CD4-positive, alpha-beta T cell treated with Interferon gamma for 1 hour (primary cell): ENCODE measurements around the gene DPYSL5.
A peak's percentile ranks its signal among the peaks of the same experiment; 100 is the strongest.

Experiments used
- DNase-seq: peaks from one replicate; pipeline ENCODE4 v3.0.0-alpha.2; 2020

The DPYSL5 gene

GRCh38 chr2:26934985-26935384 lies 87.1 kb downstream of the DPYSL5 start:
- no peak for DNase-seq

DNA sequence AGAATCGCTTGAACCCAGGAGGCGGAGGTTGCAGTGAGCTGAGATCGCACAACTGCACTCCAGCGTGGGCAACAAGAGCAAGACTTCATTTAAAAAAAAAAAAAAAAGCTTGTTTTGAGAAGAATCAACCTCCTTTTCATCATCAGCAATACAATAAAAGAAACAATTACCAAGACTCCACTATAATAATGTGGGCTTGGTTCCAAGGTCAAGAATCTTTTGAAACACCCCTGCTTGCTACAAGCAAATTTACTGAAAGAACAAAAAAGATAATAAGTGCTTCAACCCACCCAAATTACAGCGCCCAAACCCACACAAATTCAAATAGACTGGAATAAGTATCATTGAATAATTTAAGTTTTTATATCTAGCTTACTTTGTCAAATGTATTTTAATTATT lies 88.9 kb downstream of the DPYSL5 start:
- DNase-seq = no peak

DNA sequence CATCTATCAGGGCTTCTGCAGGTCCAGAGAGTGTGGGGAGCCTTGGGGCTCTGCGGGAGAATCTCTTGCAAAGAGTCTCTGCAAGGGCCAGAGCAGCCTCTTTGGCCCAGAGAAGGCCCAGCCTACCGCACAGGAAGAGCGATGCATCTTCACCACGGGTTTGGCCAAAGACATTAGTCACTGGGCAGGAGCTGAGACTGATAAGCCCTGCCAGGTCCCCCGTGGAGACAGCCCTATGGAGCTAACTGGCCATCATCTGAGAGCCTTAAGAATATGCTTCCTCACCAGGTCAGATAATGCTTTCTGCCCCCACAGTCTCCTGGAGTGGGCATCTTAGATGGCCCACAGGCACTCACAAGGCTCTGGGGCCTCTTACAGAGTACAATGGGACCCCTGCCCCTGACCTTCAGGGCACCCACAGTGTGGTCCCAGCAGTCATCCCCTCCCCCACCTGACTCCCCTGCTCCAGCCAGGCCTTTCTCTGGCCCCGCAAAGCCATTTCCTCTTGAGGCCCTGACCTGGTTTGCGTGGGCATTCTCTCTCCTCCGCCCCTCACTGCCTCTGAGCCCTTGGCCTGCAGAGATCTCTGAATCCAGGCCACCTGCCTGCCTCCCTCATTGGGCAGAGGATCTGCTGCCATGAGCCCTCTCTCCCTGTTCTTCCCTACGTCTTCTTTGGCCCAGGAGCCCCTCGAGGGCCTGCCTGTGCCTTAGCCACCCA lies 90.6 kb downstream of the DPYSL5 start:
- DNase-seq = no peak

GRCh38 chr2:26940001-26940400 lies 92.1 kb downstream of the DPYSL5 start:
- no peak for DNase-seq

DNA sequence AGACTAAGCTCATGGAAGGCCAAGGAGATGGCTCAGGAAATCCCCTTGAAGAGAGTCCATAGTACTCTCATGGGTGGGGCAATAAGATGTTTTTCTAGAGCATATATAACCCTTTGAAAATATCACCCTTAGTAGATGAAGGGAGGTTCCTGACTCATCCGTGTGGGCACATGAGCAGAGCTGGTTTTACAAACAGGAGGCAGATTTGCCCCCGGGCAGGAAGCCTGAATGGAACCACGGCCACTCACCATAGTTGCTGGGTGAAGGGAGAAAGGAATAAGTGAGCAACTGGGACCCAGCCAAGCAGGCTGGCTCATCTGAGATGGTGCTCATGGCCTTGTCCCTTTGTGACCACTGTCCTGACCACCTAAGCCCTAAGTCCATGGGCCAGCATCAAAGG lies 93.6 kb downstream of the DPYSL5 start:
- no peak for DNase-seq

DNA sequence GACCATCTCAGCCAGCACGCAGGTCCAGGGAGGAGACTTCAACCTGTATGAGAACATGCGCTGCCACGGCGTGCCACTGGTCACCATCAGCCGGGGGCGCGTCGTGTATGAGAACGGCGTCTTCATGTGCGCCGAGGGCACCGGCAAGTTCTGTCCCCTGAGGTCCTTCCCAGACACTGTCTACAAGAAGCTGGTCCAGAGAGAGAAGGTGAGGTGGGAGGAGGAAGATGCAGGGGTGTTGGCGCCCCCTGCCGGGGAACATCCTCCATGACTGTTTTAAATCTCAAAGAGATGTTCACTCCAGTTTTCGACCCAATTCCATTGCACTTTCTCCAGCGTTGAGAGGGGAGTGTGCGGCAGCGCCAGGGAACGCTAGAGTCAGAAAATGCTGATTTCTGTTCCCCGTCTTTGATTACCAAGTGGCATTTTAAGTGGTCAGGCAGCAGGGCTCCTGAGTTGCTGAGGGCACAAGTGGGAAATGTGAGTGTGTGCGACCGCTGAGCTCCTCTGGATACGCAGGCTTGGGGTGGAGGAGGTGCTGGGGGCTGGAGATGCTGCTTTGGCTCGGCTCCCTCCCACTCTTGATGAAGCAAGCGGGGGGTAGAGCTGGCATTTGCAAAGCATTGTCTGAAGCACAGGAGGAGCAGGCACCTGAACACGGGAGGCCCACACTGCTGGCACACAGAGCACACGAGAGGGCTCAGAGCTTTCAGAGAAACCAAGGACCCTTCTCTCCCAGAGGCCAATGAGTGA lies 94.8 kb downstream of the DPYSL5 start:
- peak; percentile 41 for DNase-seq

- DNase-seq = no peak
These were observed 98.2 kb downstream of the DPYSL5 start for GRCh38 chr2:26945991-26946750.

DNA sequence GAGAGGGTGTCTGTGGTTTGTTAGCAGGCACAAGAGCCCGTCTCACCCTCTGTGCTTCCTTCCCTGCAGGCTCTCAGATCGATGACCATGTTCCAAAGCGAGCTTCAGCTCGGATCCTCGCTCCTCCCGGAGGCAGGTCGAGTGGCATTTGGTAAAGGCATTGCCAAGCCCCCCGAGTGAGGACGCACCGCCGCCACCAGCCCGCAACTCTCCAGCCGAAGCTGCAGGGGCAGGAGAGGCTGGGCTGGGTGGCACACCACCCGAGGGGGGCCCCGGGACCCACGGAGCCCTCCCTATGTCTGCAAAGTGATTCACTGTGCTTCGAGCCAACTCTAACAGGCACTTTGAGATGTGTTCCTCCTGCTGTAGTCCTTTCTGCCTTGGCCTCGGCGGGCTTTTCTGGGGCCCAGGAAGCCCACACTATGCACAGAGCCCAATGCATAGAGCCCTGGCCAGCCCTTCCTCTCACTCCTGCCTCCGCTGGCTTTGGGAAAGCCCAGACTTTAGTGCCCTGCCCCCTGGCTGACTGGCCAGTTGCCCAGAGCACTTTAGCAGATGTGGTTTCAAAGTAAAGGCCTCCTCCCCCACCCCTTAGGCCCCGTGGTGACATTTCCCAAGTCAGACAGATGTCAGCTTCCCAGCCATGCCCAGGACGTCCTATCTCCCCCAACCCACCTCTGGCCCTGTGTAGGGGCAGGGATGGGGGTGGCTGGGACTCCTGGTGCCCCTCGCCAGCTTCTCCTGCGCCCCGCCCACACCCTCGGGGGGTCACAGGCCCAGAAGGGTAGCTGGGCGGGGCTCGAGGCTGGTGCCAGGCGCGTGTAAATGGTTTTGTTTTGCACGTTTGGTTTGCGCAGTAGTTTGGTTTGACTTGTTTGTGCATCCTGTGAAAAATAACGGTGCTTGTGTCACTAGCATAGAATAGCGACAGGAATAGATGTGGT lies 99.2 kb downstream of the DPYSL5 start:
- no peak for DNase-seq

- no peak for DNase-seq
These were observed 100.9 kb downstream of the DPYSL5 start for GRCh38 chr2:26948800-26949199.

DNA sequence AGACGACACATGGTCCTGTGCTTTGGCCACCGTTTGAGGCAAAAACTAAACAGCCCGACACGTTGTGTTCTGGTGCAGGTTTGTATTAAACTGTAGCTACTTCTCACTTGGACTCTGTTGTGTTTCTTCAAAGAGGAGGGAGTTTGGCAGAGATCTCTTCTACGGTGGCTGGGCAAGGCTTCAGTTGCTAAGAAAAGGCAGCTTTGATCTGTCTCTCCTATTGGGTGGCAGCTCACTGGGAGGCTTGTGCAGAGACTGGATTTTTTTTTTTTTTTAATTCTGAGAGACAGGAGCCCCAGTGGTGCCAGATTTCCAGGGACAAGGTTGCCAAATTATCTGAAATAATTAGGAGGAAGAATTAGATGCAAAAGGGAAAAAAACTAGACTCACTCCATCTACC lies 102.3 kb downstream of the DPYSL5 start:
- no peak for DNase-seq

- DNase-seq = no peak
These were observed 103.3 kb downstream of the DPYSL5 start for GRCh38 chr2:26951236-26951635.

- no peak for DNase-seq
These were observed 104.4 kb downstream of the DPYSL5 start for GRCh38 chr2:26952374-26952773.

DNA sequence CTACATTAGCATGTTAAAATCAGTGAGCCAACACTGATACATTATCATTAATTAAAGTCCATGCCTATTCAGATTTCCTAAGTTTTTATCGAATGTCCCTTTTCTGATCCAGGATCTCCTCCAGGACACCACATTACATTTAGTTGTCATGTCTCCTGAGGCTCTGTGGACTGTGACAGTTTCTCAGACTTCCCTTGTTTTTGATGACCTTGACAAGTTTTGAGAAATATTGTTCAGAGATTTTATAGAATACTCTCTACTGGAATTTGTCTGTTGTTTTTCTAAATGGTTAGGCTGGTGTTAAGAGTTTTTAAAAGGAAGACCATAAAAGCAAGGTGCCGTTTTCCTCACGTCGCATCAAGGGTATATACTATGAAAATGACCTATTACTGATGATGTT lies 106.2 kb downstream of the DPYSL5 start:
- no peak for DNase-seq

DNA sequence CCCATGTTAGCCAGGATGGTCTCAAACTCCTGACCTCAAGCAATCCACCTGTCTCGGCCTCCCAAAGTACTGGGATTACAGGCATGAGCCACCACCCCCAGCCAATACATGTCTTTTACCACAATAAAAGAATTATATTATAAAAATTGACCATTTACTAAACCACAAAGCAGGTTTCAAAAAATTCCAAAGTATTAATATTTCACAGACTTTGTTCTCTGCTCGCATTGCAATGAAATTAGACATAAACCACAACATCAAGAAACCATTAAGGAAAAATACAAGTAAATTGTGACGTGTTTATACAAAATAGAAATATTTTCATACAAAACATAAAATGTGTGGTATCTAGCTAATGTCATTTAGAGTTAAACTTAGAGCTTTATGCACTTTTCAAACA lies 109.1 kb downstream of the DPYSL5 start:
- DNase-seq = no peak

- DNase-seq = no peak
These were observed 109.6 kb downstream of the DPYSL5 start for GRCh38 chr2:26957534-26957933.

DNA sequence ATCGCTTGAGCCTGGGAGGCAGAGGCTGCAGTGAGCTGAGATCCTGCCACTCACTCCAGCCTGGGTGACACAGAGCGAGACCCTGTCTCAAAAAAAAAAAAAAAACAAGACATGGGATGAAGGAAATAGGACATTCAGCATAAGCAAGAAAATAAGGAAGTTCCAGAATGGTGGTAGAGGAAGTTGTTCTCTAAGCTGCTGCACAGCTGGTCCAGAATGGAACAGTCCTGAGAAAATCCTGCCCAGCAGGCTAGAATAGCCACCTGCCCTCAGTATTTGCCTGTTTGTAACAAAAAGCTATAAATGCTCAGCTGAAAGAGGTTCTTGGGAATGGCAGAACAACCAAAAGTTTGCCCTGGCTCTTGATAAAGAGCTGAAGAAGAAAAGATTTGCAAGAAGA lies 111.4 kb downstream of the DPYSL5 start:
- no peak for DNase-seq

- DNase-seq = no peak
These were observed 116.7 kb downstream of the DPYSL5 start for GRCh38 chr2:26964446-26965130.

- no peak for DNase-seq
These were observed 120.1 kb downstream of the DPYSL5 start for GRCh38 chr2:26968001-26968400.

DNA sequence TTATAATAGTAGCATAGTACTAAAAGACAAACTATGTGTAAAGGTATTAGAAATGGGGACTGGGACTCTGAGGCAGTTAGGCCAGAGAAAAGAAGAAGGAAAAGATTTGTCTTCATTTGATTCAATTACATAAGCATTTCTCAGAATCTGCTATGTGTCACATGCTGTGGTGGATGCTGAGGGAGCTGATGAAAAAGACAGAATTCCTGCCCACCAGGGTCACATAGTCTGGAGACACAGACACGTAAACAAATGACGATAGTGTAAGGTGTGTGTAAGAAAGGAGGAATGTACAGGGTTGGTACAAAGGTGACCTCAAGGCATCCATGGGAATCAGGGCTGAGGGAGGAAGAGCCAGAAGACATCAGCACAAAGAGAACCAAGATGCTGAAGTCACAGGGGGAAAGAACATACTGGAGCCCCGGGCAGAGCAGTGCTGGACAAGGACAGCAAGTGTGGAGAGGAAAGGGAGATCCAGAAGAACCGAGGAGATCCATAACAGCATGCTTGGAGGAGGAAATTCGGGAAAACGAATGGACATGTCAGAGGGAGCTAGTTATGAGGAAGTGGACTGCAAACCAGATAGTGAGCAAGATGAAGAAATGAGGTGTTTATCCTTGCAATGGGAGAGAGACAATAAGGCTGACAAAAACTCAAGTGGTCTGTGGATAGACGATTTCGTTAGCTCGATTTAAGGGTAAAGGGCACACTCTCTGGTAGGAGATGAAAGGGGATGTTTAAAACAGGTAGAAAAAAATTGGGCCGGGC lies 121.3 kb downstream of the DPYSL5 start:
- DNase-seq = no peak

DNA sequence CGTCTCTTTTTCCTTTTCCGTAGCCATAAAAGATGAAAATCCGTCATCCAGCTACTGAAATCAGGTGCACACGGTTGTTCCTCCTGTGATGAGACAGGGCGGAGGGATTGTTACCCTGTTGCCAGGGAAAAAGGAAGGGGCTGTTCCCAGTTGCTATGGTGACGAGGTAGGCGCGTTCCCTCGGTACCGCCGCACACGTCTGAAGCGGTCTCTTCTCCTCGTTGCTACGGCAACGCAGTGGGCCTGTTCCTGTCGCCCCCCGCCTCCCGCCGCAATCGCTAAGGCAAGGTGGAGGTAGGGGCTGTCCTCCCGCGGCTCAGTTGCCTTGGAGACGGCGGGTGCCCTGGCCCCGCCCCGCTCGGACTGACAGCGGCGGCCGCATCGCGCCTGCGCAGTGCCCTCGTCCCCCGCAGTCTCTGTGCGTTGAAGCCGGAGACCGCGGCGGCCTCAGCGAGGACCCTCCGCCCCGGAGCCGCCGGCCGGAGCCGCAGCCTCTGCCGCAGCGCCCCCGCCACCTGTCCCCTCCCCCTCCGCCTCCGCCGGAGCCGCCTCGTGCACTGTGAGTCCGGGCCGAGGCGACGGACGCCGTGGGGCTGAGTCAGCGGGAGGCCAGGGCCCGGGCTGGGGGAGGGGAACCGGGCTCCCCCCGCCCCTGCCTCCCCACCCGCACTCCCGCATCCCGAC lies 122.5 kb downstream of the DPYSL5 start, which contains the start of gene MAPRE3:
MAPRE3 (plus strand) TSS at position 394 of the 684 bp plus-strand sequence. CDS start 51,582 bp downstream, outside the sequence.
- peak; percentile 89 for DNase-seq
